Measurements from ENCODE around the gene SMIM29. TPM values are rescaled to one million over a fixed set of nuclear protein-coding genes. Genes with fewer than 3 reads are reported as not detected.

The SMIM29 gene
- total and polyA plus RNA-seq, 10 of the 15 experiments (the other 5 are each of a cell fraction or from before 2014, with no cell fraction given), result 7.1 to 30.0 (median 16.2) TPM

DNA sequence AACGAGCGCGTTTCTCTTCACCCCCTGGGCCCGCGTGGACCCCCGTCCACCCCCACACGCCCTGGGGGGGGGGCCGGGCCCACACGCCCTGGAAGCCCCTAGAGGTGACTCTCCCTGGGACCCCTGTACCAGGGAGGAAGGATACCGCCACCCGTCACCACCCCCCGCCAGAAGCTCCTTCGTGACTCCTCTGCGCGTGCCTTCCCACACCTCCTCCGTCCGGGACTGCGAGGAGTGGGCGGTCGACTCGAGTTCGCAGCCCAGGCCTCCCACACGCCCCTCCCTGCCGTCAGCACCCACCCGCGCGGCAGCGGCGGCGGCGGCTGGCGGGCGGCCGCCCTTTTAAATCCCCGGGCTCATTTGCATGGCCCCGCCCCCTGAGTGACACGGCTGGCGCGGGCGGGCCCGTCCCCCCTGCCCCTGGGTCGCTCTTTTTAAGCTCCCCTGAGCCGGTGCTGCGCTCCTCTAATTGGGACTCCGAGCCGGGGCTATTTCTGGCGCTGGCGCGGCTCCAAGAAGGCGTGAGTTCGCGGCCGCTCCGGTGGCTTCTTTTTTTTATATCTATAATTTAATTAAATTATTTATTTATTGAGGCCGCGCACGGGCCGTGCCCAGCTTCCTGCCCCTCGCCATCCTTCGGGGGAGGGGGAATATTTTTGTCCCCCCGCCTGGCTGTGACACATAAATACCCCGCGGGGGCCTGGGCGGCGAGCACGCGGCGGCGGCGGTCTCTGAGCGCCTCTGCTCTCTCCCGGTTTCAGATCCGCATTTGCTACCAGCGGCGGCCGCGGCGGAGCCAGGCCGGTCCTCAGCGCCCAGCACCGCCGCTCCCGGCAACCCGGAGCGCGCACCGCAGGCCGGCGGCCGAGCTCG is 12.1 kb downstream of the SMIM29 start, which contains the start of gene HMGA1 (continued):
- TF ChIP-seq, protein P1, sequence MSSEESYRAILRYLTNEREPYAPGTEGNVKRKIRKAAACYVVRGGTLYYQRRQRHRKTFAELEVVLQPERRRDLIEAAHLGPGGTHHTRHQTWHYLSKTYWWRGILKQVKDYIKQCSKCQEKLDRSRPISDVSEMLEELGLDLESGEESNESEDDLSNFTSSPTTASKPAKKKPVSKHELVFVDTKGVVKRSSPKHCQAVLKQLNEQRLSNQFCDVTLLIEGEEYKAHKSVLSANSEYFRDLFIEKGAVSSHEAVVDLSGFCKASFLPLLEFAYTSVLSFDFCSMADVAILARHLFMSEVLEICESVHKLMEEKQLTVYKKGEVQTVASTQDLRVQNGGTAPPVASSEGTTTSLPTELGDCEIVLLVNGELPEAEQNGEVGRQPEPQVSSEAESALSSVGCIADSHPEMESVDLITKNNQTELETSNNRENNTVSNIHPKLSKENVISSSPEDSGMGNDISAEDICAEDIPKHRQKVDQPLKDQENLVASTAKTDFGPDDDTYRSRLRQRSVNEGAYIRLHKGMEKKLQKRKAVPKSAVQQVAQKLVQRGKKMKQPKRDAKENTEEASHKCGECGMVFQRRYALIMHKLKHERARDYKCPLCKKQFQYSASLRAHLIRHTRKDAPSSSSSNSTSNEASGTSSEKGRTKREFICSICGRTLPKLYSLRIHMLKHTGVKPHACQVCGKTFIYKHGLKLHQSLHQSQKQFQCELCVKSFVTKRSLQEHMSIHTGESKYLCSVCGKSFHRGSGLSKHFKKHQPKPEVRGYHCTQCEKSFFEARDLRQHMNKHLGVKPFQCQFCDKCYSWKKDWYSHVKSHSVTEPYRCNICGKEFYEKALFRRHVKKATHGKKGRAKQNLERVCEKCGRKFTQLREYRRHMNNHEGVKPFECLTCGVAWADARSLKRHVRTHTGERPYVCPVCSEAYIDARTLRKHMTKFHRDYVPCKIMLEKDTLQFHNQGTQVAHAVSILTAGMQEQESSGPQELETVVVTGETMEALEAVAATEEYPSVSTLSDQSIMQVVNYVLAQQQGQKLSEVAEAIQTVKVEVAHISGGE (CRISPR knock-in tag; IDR thresholded peaks at IDR 0.05), result no peak
- TF ChIP-seq, protein P2, sequence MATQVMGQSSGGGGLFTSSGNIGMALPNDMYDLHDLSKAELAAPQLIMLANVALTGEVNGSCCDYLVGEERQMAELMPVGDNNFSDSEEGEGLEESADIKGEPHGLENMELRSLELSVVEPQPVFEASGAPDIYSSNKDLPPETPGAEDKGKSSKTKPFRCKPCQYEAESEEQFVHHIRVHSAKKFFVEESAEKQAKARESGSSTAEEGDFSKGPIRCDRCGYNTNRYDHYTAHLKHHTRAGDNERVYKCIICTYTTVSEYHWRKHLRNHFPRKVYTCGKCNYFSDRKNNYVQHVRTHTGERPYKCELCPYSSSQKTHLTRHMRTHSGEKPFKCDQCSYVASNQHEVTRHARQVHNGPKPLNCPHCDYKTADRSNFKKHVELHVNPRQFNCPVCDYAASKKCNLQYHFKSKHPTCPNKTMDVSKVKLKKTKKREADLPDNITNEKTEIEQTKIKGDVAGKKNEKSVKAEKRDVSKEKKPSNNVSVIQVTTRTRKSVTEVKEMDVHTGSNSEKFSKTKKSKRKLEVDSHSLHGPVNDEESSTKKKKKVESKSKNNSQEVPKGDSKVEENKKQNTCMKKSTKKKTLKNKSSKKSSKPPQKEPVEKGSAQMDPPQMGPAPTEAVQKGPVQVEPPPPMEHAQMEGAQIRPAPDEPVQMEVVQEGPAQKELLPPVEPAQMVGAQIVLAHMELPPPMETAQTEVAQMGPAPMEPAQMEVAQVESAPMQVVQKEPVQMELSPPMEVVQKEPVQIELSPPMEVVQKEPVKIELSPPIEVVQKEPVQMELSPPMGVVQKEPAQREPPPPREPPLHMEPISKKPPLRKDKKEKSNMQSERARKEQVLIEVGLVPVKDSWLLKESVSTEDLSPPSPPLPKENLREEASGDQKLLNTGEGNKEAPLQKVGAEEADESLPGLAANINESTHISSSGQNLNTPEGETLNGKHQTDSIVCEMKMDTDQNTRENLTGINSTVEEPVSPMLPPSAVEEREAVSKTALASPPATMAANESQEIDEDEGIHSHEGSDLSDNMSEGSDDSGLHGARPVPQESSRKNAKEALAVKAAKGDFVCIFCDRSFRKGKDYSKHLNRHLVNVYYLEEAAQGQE (IDR thresholded peaks at IDR 0.05; ENCODE audit: low read depth, low read length), result no peak
- peak; percentile 34; the same call in 1 of the 2 replicates for TF ChIP-seq IRF4 (IDR thresholded peaks at IDR 0.05; ENCODE audit: low read depth, low read length)
- peak; percentile 50 for TF ChIP-seq GATAD2B (conservative IDR thresholded peaks at IDR 0.05; ENCODE audit: low read depth)
- 0 out of 4 replicates have a peak, but pooled peaks of 1 of the 2 experiments have one; percentile 35 for TF ChIP-seq ETV6 (conservative IDR thresholded peaks at IDR 0.05 in 1 of 2, IDR thresholded peaks at IDR 0.05 in 1 of 2; ENCODE audit: borderline replicate concordance in 1 of 2, low read depth in 1 of 2)
- no peak for TF ChIP-seq RBBP5 (conservative IDR thresholded peaks at IDR 0.05)
- no peak; the same call in none of the 2 replicates for TF ChIP-seq TBL1XR1 (IDR thresholded peaks at IDR 0.05; ENCODE audit: low read depth, low read length)
- TF ChIP-seq, protein P3, sequence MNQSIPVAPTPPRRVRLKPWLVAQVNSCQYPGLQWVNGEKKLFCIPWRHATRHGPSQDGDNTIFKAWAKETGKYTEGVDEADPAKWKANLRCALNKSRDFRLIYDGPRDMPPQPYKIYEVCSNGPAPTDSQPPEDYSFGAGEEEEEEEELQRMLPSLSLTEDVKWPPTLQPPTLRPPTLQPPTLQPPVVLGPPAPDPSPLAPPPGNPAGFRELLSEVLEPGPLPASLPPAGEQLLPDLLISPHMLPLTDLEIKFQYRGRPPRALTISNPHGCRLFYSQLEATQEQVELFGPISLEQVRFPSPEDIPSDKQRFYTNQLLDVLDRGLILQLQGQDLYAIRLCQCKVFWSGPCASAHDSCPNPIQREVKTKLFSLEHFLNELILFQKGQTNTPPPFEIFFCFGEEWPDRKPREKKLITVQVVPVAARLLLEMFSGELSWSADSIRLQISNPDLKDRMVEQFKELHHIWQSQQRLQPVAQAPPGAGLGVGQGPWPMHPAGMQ (IDR thresholded peaks at IDR 0.05; ENCODE audit: borderline replicate concordance), result 0 out of 2 replicates have a peak, but pooled peaks have one; percentile 45
- TF ChIP-seq, protein P4, sequence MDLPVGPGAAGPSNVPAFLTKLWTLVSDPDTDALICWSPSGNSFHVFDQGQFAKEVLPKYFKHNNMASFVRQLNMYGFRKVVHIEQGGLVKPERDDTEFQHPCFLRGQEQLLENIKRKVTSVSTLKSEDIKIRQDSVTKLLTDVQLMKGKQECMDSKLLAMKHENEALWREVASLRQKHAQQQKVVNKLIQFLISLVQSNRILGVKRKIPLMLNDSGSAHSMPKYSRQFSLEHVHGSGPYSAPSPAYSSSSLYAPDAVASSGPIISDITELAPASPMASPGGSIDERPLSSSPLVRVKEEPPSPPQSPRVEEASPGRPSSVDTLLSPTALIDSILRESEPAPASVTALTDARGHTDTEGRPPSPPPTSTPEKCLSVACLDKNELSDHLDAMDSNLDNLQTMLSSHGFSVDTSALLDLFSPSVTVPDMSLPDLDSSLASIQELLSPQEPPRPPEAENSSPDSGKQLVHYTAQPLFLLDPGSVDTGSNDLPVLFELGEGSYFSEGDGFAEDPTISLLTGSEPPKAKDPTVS (IDR thresholded peaks at IDR 0.05; ENCODE audit: low read depth, low read length), result no peak
- TF ChIP-seq CHD4 (IDR thresholded peaks at IDR 0.05), result no peak
- TF ChIP-seq CHD2 (IDR thresholded peaks at IDR 0.05; ENCODE audit: borderline replicate concordance, low read depth, low read length), result peak; percentile 53; the same call in 1 of the 2 replicates
- TF ChIP-seq TCF7 (IDR thresholded peaks at IDR 0.05; ENCODE audit: borderline replicate concordance), result no peak
- TF ChIP-seq YY1 (IDR thresholded peaks at IDR 0.05; ENCODE audit: low read depth, low read length), result peak; percentile 65; the same call in 1 of the 2 replicates
- TF ChIP-seq, protein P5, sequence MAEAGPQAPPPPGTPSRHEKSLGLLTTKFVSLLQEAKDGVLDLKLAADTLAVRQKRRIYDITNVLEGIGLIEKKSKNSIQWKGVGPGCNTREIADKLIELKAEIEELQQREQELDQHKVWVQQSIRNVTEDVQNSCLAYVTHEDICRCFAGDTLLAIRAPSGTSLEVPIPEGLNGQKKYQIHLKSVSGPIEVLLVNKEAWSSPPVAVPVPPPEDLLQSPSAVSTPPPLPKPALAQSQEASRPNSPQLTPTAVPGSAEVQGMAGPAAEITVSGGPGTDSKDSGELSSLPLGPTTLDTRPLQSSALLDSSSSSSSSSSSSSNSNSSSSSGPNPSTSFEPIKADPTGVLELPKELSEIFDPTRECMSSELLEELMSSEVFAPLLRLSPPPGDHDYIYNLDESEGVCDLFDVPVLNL (IDR thresholded peaks at IDR 0.05; ENCODE audit: low read depth, low read length), result 0 out of 2 replicates have a peak, but pooled peaks have one; percentile 15
- TF ChIP-seq RUNX3 (IDR thresholded peaks at IDR 0.05; ENCODE audit: low read length), result peak; percentile 70
- no peak for TF ChIP-seq HDGF (IDR thresholded peaks at IDR 0.05)
- TF ChIP-seq NR2C1 (IDR thresholded peaks at IDR 0.05), result no peak
- TF ChIP-seq NR2F1 (conservative IDR thresholded peaks at IDR 0.05), result peak; percentile 56
